NOMO-1 (cell line): ENCODE measurements around the gene PTPRCAP.
A peak's percentile ranks its signal among the peaks of the same experiment; 100 is the strongest.

Experiments used
- DNase-seq, 2 experiments: peaks; one replicate each; lab custom pipeline; 2025; ENCODE audit not compliant: unreplicated experiment in 2 of 2; lab: John Stamatoyannopoulos, UW

The PTPRCAP gene

DNA sequence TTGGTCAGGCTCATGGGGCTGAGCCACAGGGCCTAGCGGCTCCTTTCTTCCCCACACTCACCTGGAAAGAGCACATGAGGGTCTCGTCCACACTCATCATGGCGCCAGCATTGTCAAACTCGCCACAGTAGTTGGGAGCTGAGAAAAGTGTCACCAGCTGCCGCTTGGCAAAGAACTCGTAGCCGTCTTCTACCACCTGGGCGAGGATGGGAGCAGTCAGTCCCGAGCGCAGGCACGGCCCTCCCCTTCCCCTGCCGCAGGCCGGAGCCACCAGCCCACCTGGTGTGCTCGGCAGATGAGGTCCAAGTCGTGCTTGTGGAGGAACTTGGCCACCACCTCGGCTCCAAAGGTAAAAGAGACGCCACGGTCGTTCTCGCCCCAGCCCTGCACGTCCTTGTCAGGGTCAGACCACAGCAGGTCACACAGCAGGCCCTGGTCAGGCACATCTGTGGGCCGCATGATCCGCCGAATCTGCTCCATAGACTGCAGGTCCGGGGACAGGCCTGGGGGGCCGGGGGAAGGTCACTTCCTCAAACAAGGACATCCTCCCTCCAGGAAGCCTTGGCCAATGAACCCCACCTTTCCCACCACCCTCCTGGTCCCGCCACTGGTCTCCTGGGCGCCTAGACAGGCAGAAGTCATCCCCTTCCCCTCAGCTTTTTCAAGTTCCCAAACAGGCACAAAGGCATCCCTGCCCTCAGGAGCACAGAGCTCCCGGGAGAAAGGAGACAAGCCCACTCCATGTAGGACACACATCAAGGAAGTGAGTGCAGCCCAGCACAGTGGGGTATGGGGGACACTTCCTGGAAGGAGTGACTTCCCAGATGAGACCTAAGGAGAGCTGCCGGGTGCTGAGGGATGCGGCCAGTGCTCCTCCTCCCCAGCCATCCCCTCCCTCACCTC lies 38.6 kb downstream of the PTPRCAP start:
- DNase-seq = no peak

DNA sequence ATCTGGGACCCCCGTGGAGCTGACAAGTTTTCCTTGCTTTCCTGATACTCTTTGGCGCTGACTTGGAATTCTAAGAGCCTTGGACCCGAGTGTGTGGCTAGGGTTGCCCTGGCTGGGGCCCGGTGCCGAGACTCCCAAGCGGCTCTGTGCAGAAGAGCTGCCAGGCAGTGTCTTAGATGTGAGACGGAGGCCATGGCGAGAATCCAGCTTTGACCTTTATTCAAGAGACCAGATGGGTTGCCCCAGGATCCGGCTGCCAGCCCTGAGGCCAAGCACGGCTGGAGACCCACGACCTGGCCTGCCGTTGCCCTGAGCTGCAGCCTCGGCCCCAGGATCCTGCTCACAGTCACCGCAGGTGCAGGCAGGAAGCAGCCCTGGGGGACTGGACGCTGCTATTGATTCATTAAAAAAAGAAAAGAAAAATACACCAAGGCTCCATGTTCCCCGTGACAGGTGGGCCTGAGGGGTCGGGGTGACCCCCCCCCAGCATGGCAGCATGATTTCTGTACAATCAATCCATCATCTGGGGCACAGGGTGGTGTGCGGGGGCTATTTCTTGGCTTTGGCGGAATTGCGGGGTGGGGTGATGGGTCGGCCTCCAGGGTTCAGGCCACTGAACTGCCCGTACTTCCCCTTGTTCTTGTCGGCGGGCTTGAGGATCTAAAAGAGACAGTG lies 39.4 kb downstream of the PTPRCAP start:
- DNase-seq = no peak

DNA sequence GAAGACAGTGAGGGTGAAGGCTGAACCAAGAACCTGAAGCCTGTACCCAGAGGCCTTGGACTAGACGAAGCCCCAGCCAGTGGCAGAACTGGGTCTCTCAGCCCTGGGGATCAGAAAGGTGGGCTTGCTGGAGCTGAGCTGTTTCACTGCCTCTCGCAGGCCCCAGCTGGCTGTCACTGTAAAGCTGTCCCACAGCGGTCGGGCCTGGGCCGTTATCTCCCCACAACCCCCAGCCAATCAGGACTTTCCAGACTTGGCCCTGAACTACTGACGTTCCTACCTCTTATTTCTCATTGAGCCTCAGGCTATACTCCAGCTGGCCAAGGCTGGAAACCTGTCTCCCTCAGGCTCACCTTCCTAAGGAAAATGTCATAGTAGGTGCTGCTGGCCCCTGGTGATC lies 39.9 kb downstream of the PTPRCAP start:
- DNase-seq = no peak

DNA sequence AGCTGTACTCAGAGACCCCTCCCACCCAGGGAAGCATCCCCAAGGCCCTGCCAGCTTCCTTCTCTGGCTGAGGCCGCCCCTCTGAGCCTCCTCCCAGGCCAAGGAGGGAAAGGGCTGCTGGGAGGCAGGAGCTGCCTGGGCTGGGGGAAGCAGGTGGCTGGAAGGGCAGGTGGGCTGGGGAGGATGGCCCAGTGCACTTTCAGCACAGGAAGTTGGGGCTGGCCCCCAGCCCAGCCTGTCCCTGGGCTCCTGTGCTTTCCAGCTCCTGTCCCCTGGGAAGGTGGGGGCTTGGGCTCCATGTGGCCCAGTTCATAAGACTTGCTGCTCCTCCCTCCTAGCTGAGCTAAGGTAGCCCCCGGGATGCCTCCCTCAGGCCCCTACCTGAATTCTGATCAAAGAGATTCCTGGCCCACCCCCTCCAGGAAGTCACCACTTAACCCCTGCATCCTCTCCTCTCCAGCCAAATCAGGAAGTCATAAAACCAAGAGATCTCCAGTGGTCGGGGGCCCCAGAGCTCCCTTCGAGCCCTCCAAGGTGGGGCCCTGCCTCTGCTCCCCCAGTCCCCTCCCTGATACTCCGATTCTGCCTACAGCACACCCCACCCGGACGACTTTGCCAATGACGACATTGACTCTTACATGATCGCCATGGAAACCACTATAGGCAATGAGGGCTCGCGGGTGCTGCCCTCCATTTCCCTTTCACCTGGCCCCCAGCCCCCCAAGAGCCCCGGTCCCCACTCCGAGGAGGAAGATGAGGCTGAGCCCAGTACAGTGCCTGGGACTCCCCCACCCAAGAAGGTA lies 40.7 kb downstream of the PTPRCAP start:
- no peak for DNase-seq

DNA sequence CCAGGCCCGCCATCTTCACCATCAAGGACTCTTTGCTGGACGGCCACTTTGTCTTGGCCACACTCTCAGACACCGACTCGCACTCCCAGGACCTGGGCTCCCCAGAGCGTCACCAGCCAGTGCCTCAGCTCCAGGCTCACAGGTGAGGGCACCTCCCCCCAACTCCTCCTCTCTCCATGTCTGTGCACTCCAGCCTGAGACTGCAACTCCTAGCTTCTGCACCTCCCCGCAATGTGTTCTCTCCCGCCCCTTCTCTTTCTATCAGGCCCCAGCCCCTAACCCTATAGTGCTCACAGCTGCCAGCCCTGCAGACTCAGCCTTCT lies 41.3 kb downstream of the PTPRCAP start:
- DNase-seq = no peak

DNA sequence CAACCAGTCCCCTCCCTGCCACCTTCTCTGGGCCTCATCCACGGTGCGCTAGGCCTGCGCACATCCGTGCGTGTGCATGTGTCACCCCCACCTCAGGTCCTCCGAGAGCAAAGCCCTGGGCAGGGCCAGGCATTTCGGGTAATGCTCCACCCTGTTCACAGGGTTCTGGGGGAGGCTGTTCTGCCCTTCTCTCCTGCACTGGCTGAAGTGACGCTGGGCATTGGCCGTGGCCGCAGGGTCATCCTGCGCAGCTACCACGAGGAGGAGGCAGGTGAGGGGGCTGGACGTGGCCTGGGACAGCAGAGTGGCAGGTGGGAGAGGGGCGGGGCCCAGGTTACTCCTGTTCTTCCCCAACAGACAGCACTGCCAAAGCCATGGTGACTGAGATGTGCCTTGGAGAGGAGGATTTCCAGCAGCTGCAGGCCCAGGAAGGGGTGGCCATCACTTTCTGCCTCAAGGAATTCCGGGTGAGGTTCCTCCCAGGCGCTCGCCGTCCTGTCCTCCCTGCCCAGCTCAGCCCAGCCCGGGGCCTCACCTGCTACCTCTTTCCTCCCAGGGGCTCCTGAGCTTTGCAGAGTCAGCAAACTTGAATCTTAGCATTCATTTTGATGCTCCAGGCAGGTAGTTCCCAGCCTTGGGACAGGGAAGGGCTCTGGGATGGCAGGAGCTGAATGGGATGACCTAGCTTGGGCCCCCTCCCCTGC lies 41.8 kb downstream of the PTPRCAP start:
- no peak for DNase-seq

DNA sequence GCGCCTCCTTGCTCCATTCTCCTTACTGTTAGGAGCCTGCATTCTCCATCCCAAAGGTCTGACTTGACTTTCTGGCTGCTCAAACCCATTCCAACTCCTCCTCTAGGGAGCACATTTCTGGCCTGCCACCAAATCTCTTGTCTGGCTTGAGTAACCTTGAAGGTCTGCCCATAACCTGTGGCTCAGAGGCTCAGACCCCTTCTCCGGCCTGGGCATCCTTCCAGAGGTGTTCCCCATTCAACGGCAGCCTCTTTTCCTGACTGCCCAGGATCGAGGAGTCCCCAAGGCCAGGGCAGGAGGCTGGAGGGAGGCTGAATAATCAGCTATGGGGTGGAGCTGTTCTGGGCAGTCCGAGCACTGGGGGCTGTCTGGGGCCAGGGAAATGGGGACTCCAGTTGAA lies 43.5 kb downstream of the PTPRCAP start:
- DNase-seq = no peak

DNA sequence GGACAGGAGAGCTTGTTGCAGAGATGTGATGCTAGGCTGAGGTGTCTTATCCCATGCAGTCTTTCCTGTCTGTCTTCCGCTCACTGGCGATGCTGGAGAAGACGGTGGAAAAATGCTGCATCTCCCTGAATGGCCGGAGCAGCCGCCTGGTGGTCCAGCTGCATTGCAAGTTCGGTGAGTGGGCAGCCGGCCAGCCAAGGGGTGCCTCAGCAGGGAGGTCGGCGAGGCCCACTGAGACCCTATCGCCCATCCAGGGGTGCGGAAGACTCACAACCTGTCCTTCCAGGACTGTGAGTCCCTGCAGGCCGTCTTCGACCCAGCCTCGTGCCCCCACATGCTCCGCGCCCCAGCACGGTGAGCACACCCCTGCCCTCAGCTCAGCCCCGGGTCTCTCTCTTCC lies 44.0 kb downstream of the PTPRCAP start:
- DNase-seq = no peak

DNA sequence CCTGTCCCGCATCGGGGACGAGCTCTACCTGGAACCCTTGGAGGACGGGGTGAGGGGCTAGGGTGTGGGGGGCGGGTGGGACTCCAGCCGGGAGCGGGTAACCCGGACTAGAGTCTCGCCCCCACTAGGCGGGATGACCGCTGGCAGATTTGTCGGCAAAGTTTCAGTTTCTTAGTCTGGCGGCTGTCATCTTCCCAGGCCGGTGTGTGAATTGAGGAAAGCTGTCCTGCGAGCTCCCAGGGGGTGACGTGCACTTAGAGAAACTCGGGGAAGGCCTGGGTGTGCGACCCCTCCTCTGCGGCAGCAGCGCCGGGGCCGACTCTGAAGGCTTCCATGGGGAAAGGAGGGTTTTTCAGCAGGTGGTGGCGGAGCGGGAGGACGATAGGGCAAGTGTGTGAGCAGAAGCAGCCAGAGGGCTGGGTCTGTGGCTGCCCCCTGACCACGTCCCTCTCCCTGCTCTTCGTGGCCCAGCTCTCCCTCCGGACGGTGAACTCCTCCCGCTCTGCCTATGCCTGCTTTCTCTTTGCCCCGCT lies 45.2 kb downstream of the PTPRCAP start:
- DNase-seq = no peak

DNA sequence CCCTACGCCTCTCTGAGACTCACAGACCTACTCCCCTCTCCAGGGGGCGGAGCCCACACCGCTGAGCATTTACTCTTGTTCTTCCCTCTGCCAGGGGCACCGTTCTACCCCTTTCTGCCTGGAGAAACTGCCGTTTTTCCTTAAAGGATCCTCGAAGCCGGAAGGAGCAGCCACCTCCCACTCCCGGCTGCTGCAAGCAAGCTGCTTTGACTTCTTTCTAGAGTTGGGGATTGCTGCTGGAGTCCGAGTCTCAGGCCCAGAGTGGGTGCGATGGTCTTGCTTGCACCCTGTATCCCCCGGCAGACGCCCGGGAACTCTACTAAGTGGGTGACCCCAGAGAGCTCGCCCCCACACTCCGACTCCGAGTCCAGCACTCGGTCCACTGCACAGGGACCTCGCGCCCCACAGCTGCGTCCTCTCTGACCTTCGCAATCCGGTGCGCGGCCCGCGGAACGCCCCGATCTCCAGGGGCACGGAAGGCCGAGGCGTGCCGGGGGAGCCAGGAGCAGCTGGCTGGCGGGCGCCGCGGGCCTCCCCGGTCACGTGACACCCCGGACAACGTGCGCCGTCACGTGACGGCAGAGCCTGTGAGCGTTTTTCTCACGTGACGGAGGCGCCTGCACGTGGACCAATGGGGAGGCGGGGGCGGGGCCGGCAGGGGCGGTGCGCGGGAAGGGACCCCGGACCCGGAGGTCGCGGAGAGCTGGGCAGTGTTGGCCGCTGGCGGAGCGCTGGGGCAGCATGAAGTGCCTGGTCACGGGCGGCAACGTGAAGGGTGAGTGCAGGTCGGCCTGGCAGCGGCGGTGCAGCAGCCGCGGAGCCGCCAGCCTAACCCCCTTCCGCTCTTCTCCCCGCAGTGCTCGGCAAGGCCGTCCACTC lies 45.9 kb downstream of the PTPRCAP start, which contains the start of gene RAD9A:
RAD9A (plus strand) TSS at position 683 of the 879 bp plus-strand sequence; CDS start at position 742, 59 bp downstream.
- DNase-seq = peak; percentile 89 to 90

DNA sequence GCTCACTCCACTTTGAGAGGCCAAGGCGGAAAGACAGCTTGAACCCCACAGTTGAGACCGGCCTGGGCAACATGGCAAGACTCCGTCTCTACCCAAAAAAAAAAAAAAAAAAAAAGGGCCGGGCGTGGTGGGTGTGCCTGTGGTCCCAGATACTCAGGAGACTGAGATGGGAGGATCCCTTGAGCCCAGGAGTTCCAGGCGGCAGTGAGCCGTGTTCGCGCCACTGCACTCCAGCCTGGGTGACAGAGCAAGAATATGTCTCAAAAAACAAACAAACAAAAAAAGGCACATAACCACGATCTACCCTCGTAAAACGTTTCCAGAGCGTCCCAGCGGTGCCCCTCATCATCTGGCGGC lies 46.6 kb downstream of the PTPRCAP start:
- DNase-seq = no peak

DNA sequence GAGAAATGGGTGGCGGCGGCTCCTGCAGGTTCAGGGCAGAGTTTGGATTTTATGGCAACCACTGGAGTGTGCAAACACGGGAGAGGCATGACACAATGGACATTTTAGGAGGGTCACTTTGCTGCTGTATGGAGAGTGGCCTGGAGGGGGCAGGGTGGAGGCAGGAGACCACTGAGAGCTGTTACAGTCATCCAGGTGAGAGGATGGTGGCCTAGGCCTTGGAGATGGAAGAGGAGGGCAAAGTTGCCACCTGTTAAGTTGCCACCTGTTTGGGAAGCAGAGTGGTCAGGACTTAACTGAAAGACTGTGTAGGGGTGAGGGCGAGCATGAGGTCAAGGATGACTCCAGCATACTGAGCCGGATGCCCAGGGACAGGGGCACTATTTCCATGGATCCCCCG lies 48.0 kb downstream of the PTPRCAP start:
- DNase-seq = peak; percentile 23 to 32

DNA sequence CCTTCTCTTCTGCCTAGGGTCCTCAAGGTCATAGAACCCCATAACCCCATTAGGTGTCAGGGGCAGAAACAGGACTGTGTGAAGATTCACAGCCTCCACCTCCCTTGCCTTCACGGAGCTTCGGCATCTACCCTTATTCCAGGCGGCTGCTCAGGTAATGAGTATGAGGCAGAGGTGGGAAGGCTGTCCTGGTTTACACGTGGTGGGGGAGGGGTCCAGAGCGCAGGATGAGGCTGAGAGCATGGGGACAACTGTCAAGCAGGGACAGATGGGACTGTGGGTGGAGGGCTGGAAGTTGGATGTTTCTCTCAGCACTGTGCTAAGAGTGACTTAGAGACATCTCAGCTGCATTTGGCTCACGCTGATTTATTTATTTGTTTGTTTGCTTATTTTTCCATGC lies 50.0 kb downstream of the PTPRCAP start:
- no peak for DNase-seq

DNA sequence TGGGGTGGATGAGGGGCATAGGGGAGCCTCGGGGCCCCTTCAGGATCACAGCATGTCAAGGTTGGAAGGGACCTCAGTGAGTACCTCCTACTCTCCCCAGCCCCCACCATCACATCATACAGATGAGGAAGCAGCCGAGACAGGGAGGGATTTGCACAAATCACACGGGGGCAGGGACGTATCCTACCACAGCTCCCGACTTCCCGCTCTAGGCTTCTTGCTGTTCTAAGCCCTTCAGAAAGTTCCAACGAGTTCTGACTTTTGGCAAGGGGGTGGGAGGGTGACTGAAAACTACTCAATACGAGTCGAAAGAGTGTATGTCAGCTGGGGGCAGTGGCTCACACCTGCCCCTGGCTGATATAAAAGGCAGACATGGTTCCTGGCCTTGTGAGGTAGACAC lies 50.4 kb downstream of the PTPRCAP start:
- no peak for DNase-seq
